Fibroblast of the aortic adventitia (primary cell): ENCODE results near the gene CTPS1. TPM values are rescaled to one million over a fixed set of nuclear protein-coding genes. Genes with fewer than 3 reads are reported as not detected.

Experiments
- DNase-seq: peaks from one replicate; pipeline ENCODE4 v3.0.0-alpha.2; 2010; ENCODE audit warnings: low read depth
- H3K4me3 ChIP-seq: 2 replicates; pipeline ENCODE4 v1.5.1; 2011; ENCODE audit warnings: low read depth, mild to moderate bottlenecking, control low read depth, low read length, moderate library complexity
- CTCF ChIP-seq: IDR thresholded peaks from 2 replicates; pipeline ENCODE4 v1.5.1; 2011; ENCODE audit warnings: mild to moderate bottlenecking, low read length, control low read depth, inconsistent platforms; ENCODE audit not compliant: insufficient read depth
- total RNA-seq: library from RNA; depleted of rRNA; stranded (reverse); fragments of >200 nt; gene quantifications from 2 replicates; pipeline ENCODE4 v1.2.3, GENCODE V29; 2012; ENCODE audit warnings: low replicate concordance

The CTPS1 gene
- total RNA-seq, 1 donor, result 22.9 TPM

- peak; percentile 89 for TF ChIP-seq CTCF
- DNase-seq, result peak; percentile 52
- no peak overlapping the region for H3K4me3 ChIP-seq
Observed at GRCh38 chr1:40951943-40952743, 27.4 kb upstream of the CTPS1 start.

- DNase-seq, result no peak
- H3K4me3 ChIP-seq, result no peak overlapping the region
- TF ChIP-seq CTCF, result no peak
Observed at GRCh38 chr1:40952744-40953315, 26.7 kb upstream of the CTPS1 start.

GRCh38 chr1:40954626-40955025, 24.9 kb upstream of the CTPS1 start:
- no peak overlapping the region for H3K4me3 ChIP-seq
- no peak for DNase-seq
- TF ChIP-seq CTCF, result no peak

- H3K4me3 ChIP-seq, result no peak overlapping the region
- TF ChIP-seq CTCF, result no peak
- DNase-seq, result no peak
Observed at GRCh38 chr1:40955266-40955665, 24.2 kb upstream of the CTPS1 start.

- no peak overlapping the region for H3K4me3 ChIP-seq
- DNase-seq, result no peak
- no peak for TF ChIP-seq CTCF
Observed at GRCh38 chr1:40956407-40956806, 23.1 kb upstream of the CTPS1 start.

- TF ChIP-seq CTCF, result no peak
- H3K4me3 ChIP-seq, result no peak overlapping the region
- no peak for DNase-seq
Observed at GRCh38 chr1:40958210-40958609, 21.3 kb upstream of the CTPS1 start.
